Measurements from ENCODE around the gene PRKD1.

PRKD1 gene

GRCh38 chr14:29755311-29756018, 172.2 kb downstream of the PRKD1 start:
- H3K9me3 ChIP-seq (ENCODE audit: control insufficient read depth in 2 of 2, low read length in 2 of 2): no peaks in the 10 kb centered on the region
- H3K36me3 ChIP-seq (ENCODE audit: control insufficient read depth in 2 of 2, insufficient read depth in 2 of 2, low read length in 2 of 2): no peaks in the 10 kb centered on the region
- no peaks in the 10 kb centered on the region for H3K4me1 ChIP-seq (ENCODE audit: control insufficient read depth in 2 of 2, insufficient read depth in 2 of 2, low read length in 2 of 2)
- no peak overlapping the region for H3K27ac ChIP-seq (ENCODE audit: low read depth in 2 of 2, low read length in 2 of 2)
- H3K27me3 ChIP-seq (ENCODE audit: control insufficient read depth in 2 of 2, insufficient read depth in 2 of 2, low read length in 2 of 2): no peaks in the 10 kb centered on the region
- no peak overlapping the region for H3K4me3 ChIP-seq (ENCODE audit: low read length in 2 of 2)
- H3K9ac ChIP-seq (ENCODE audit: low read depth in 1 of 2, low read length in 2 of 2): no peak overlapping the region

GRCh38 chr14:29754134-29754533, 173.5 kb downstream of the PRKD1 start:
- Histone ChIP-seq H3K36me3 (ENCODE audit: control insufficient read depth in 2 of 2, insufficient read depth in 2 of 2, low read length in 2 of 2) (no peaks in the 10 kb centered on the region), H3K9me3 (ENCODE audit: control insufficient read depth in 2 of 2, low read length in 2 of 2) (no peaks in the 10 kb centered on the region), H3K9ac (ENCODE audit: low read depth in 1 of 2, low read length in 2 of 2) (no peak overlapping the region), H3K4me3 (ENCODE audit: low read length in 2 of 2) (no peak overlapping the region), H3K27ac (ENCODE audit: low read depth in 2 of 2, low read length in 2 of 2) (no peak overlapping the region), H3K4me1 (ENCODE audit: control insufficient read depth in 2 of 2, insufficient read depth in 2 of 2, low read length in 2 of 2) (peaks cover 0 to 3% of the 10 kb centered on the region in 2 donors), H3K27me3 (ENCODE audit: control insufficient read depth in 2 of 2, insufficient read depth in 2 of 2, low read length in 2 of 2) (no peaks in the 10 kb centered on the region)

GRCh38 chr14:29752221-29752923, 175.3 kb downstream of the PRKD1 start:
- no peaks in the 10 kb centered on the region for H3K27me3 ChIP-seq (ENCODE audit: control insufficient read depth in 2 of 2, insufficient read depth in 2 of 2, low read length in 2 of 2)
- H3K9ac ChIP-seq (ENCODE audit: low read depth in 1 of 2, low read length in 2 of 2): no peak overlapping the region
- H3K9me3 ChIP-seq (ENCODE audit: control insufficient read depth in 2 of 2, low read length in 2 of 2): no peaks in the 10 kb centered on the region
- peaks cover 0 to 4% of the 10 kb centered on the region in 2 donors for H3K4me1 ChIP-seq (ENCODE audit: control insufficient read depth in 2 of 2, insufficient read depth in 2 of 2, low read length in 2 of 2)
- no peak overlapping the region for H3K4me3 ChIP-seq (ENCODE audit: low read length in 2 of 2)
- no peak overlapping the region for H3K27ac ChIP-seq (ENCODE audit: low read depth in 2 of 2, low read length in 2 of 2)
- H3K36me3 ChIP-seq (ENCODE audit: control insufficient read depth in 2 of 2, insufficient read depth in 2 of 2, low read length in 2 of 2): no peaks in the 10 kb centered on the region

DNA sequence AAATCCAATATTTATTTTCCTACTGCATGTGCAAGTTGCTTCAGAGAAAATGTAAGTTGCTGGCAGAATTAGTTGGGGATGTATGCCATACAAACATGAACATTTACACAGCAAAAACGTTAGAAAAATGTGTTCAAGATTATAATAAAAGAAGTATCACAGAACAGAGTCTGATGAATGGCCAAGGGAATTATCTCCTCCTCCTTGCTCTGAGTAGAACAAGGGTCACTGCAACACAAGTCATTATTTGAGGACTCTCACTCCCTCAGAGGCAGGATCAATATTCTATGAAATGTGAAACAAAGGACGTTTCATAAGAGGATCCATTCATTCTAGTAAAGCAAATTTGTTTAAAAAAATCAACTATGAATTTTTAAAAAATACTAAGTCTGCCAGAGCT, 177.8 kb downstream of the PRKD1 start:
- Histone ChIP-seq H3K9ac (ENCODE audit: low read depth in 1 of 2, low read length in 2 of 2) (no peak overlapping the region), H3K4me3 (ENCODE audit: low read length in 2 of 2) (no peak overlapping the region), H3K4me1 (ENCODE audit: control insufficient read depth in 2 of 2, insufficient read depth in 2 of 2, low read length in 2 of 2) (peaks cover 0 to 4% of the 10 kb centered on the region in 2 donors), H3K27ac (ENCODE audit: low read depth in 2 of 2, low read length in 2 of 2) (no peak overlapping the region), H3K36me3 (ENCODE audit: control insufficient read depth in 2 of 2, insufficient read depth in 2 of 2, low read length in 2 of 2) (no peaks in the 10 kb centered on the region), H3K9me3 (ENCODE audit: control insufficient read depth in 2 of 2, low read length in 2 of 2) (no peaks in the 10 kb centered on the region), H3K27me3 (ENCODE audit: control insufficient read depth in 2 of 2, insufficient read depth in 2 of 2, low read length in 2 of 2) (no peaks in the 10 kb centered on the region)

- Histone ChIP-seq H3K9ac (ENCODE audit: low read depth in 1 of 2, low read length in 2 of 2) (no peak overlapping the region), H3K4me3 (ENCODE audit: low read length in 2 of 2) (no peak overlapping the region), H3K27me3 (ENCODE audit: control insufficient read depth in 2 of 2, insufficient read depth in 2 of 2, low read length in 2 of 2) (no peaks in the 10 kb centered on the region), H3K9me3 (ENCODE audit: control insufficient read depth in 2 of 2, low read length in 2 of 2) (no peaks in the 10 kb centered on the region), H3K36me3 (ENCODE audit: control insufficient read depth in 2 of 2, insufficient read depth in 2 of 2, low read length in 2 of 2) (no peaks in the 10 kb centered on the region), H3K27ac (ENCODE audit: low read depth in 2 of 2, low read length in 2 of 2) (no peak overlapping the region), H3K4me1 (ENCODE audit: control insufficient read depth in 2 of 2, insufficient read depth in 2 of 2, low read length in 2 of 2) (peaks cover 0 to 4% of the 10 kb centered on the region in 2 donors)
Measured at GRCh38 chr14:29749327-29749726, 178.3 kb downstream of the PRKD1 start.

GRCh38 chr14:29745863-29746262, 181.8 kb downstream of the PRKD1 start:
- Histone ChIP-seq H3K36me3 (ENCODE audit: control insufficient read depth in 2 of 2, insufficient read depth in 2 of 2, low read length in 2 of 2) (no peaks in the 10 kb centered on the region), H3K27ac (ENCODE audit: low read depth in 2 of 2, low read length in 2 of 2) (no peak overlapping the region), H3K4me3 (ENCODE audit: low read length in 2 of 2) (no peak overlapping the region), H3K27me3 (ENCODE audit: control insufficient read depth in 2 of 2, insufficient read depth in 2 of 2, low read length in 2 of 2) (no peaks in the 10 kb centered on the region), H3K4me1 (ENCODE audit: control insufficient read depth in 2 of 2, insufficient read depth in 2 of 2, low read length in 2 of 2) (peaks cover 0 to 4% of the 10 kb centered on the region in 2 donors), H3K9me3 (ENCODE audit: control insufficient read depth in 2 of 2, low read length in 2 of 2) (no peaks in the 10 kb centered on the region), H3K9ac (ENCODE audit: low read depth in 1 of 2, low read length in 2 of 2) (no peak overlapping the region)

DNA sequence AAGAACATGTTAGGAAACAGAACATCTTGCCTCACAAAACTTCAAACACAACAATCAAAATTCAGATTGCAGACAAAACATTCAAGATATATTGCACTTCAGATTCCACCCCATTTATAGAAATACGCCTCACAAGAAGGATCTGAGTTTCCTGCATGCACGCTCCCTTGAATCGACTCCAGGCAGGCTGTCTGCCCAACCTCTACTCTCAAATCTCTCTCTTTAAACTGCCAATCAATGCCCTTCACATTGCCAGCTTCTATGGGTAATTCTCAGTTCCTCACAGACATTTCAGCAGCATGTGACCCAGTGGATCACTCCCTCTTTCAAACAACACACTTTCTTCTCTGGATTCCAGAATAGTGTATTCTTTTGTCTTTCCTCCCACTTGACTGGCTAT, 184.1 kb downstream of the PRKD1 start:
- H3K36me3 ChIP-seq (ENCODE audit: control insufficient read depth in 2 of 2, insufficient read depth in 2 of 2, low read length in 2 of 2): no peaks in the 10 kb centered on the region
- no peaks in the 10 kb centered on the region for H3K27me3 ChIP-seq (ENCODE audit: control insufficient read depth in 2 of 2, insufficient read depth in 2 of 2, low read length in 2 of 2)
- H3K9me3 ChIP-seq (ENCODE audit: control insufficient read depth in 2 of 2, low read length in 2 of 2): no peaks in the 10 kb centered on the region
- no peak overlapping the region for H3K9ac ChIP-seq (ENCODE audit: low read depth in 1 of 2, low read length in 2 of 2)
- H3K4me3 ChIP-seq (ENCODE audit: low read length in 2 of 2): no peak overlapping the region
- no peak overlapping the region for H3K27ac ChIP-seq (ENCODE audit: low read depth in 2 of 2, low read length in 2 of 2)
- no peaks in the 10 kb centered on the region for H3K4me1 ChIP-seq (ENCODE audit: control insufficient read depth in 2 of 2, insufficient read depth in 2 of 2, low read length in 2 of 2)

- Histone ChIP-seq H3K4me1 (ENCODE audit: control insufficient read depth in 2 of 2, insufficient read depth in 2 of 2, low read length in 2 of 2) (no peaks in the 10 kb centered on the region), H3K27me3 (ENCODE audit: control insufficient read depth in 2 of 2, insufficient read depth in 2 of 2, low read length in 2 of 2) (no peaks in the 10 kb centered on the region), H3K27ac (ENCODE audit: low read depth in 2 of 2, low read length in 2 of 2) (no peak overlapping the region), H3K4me3 (ENCODE audit: low read length in 2 of 2) (no peak overlapping the region), H3K9ac (ENCODE audit: low read depth in 1 of 2, low read length in 2 of 2) (no peak overlapping the region), H3K36me3 (ENCODE audit: control insufficient read depth in 2 of 2, insufficient read depth in 2 of 2, low read length in 2 of 2) (no peaks in the 10 kb centered on the region), H3K9me3 (ENCODE audit: control insufficient read depth in 2 of 2, low read length in 2 of 2) (no peaks in the 10 kb centered on the region)
Measured at GRCh38 chr14:29741909-29742401, 185.7 kb downstream of the PRKD1 start.

- Histone ChIP-seq H3K27ac (ENCODE audit: low read depth in 2 of 2, low read length in 2 of 2) (no peak overlapping the region), H3K9ac (ENCODE audit: low read depth in 1 of 2, low read length in 2 of 2) (no peak overlapping the region), H3K4me1 (ENCODE audit: control insufficient read depth in 2 of 2, insufficient read depth in 2 of 2, low read length in 2 of 2) (no peaks in the 10 kb centered on the region), H3K36me3 (ENCODE audit: control insufficient read depth in 2 of 2, insufficient read depth in 2 of 2, low read length in 2 of 2) (no peaks in the 10 kb centered on the region), H3K27me3 (ENCODE audit: control insufficient read depth in 2 of 2, insufficient read depth in 2 of 2, low read length in 2 of 2) (no peaks in the 10 kb centered on the region), H3K4me3 (ENCODE audit: low read length in 2 of 2) (no peak overlapping the region), H3K9me3 (ENCODE audit: control insufficient read depth in 2 of 2, low read length in 2 of 2) (no peaks in the 10 kb centered on the region)
Measured at GRCh38 chr14:29740491-29740890, 187.2 kb downstream of the PRKD1 start.

DNA sequence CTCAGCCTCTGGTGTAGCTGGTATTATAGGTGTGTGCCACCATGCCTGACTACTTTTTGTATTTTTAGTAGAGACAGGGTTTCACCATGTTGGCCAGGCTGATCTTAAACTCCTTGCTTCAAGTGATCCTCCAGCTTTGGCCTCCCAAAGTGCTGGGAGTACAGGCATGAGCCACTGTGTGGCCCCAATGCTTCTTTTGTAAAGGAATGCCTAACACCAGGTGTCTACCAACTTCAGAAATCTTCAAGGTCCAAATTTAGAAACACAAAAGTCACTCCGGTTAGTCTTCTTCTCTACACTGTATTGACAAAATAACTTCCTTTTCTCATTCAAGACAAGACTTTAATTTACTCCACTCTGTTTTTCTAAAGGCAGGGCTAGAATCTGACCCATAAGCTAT, 188.7 kb downstream of the PRKD1 start:
- Histone ChIP-seq H3K27ac (ENCODE audit: low read depth in 2 of 2, low read length in 2 of 2) (no peak overlapping the region), H3K9ac (ENCODE audit: low read depth in 1 of 2, low read length in 2 of 2) (no peak overlapping the region), H3K4me1 (ENCODE audit: control insufficient read depth in 2 of 2, insufficient read depth in 2 of 2, low read length in 2 of 2) (no peaks in the 10 kb centered on the region), H3K9me3 (ENCODE audit: control insufficient read depth in 2 of 2, low read length in 2 of 2) (no peaks in the 10 kb centered on the region), H3K27me3 (ENCODE audit: control insufficient read depth in 2 of 2, insufficient read depth in 2 of 2, low read length in 2 of 2) (no peaks in the 10 kb centered on the region), H3K36me3 (ENCODE audit: control insufficient read depth in 2 of 2, insufficient read depth in 2 of 2, low read length in 2 of 2) (no peaks in the 10 kb centered on the region), H3K4me3 (ENCODE audit: low read length in 2 of 2) (no peak overlapping the region)

Measured in mucosa of rectum (tissue), 2 donors.